Fibroblast of mammary gland (primary cell): ENCODE data around the gene SPDL1.
A peak's percentile ranks its signal among the peaks of the same experiment; 100 is the strongest.

Experiments
- DNase-seq: peaks from one replicate; pipeline ENCODE4 v3.0.0-alpha.2; 2010; ENCODE audit warnings: low read depth
- H3K4me3 ChIP-seq: 2 replicates; pipeline ENCODE4 v1.5.1; 2011; ENCODE audit warnings: low read depth, mild to moderate bottlenecking, low read length, moderate library complexity; ENCODE audit not compliant: control insufficient read depth
- CTCF ChIP-seq: conservative IDR thresholded peaks from 2 replicates; pipeline ENCODE4 v1.5.1; 2011; ENCODE audit warnings: low read depth, low read length, inconsistent platforms; ENCODE audit not compliant: control insufficient read depth, insufficient read depth

Gene SPDL1

GRCh38 chr5:169581580-169582227 is 1.9 kb upstream of the SPDL1 start:
- peak; percentile 92 for TF ChIP-seq CTCF
- peak; percentile 81 for DNase-seq
- H3K4me3 ChIP-seq, result no peak overlapping the region

- no peak for TF ChIP-seq CTCF
Measured at GRCh38 chr5:169583101-169583423, 511 bp upstream of the SPDL1 start.

GRCh38 chr5:169584998-169585451 is 1.5 kb downstream of the SPDL1 start:
- peak; percentile 13 for TF ChIP-seq CTCF
- H3K4me3 ChIP-seq, result peak overlapping the region; percentile 99
- no peak for DNase-seq

More at GRCh38 chr5:169583101-169583423, 511 bp upstream of the SPDL1 start:
- DNase-seq, result no peak
- H3K4me3 ChIP-seq, result peak overlapping the region; percentile 99

- no peak overlapping the region for H3K4me3 ChIP-seq
- DNase-seq, result no peak
- no peak for TF ChIP-seq CTCF
Measured at GRCh38 chr5:169590602-169591001, 7.0 kb downstream of the SPDL1 start.

GRCh38 chr5:169591636-169592035 is 8.1 kb downstream of the SPDL1 start:
- peak; percentile 52 for DNase-seq

GRCh38 chr5:169592937-169593650 is 9.5 kb downstream of the SPDL1 start:
- TF ChIP-seq CTCF, result no peak
- H3K4me3 ChIP-seq, result no peak overlapping the region
- no peak for DNase-seq

More at GRCh38 chr5:169591636-169592035, 8.1 kb downstream of the SPDL1 start:
- TF ChIP-seq CTCF, result no peak
- H3K4me3 ChIP-seq, result no peak overlapping the region
